Thoracic aorta (tissue), 2 donors: Measurements from ENCODE around the gene GLIPR1. TPM values are rescaled to one million over a fixed set of nuclear protein-coding genes. Genes with fewer than 3 reads are reported as not detected.
"Not testable (repeated sequence)": the region's sequence is repeated elsewhere in the genome, so short reads cannot be mapped to it uniquely, and the experiment has no call there.

Experiments
- ATAC-seq: fragments of 150-250 bp; one replicate; pipeline ENCODE4 v1.8.0; 2017; ENCODE audit warnings: low read depth; ENCODE audit not compliant: insufficient number of reproducible peaks, low FRiP score
- DNase-seq: peaks from one replicate; pipeline ENCODE4 v3.0.0-alpha.2; 2020; ENCODE audit warnings: low spot score
- H3K27ac ChIP-seq, 2 donors: fragments of 200-600 bp; sonication (generic); 1 replicate in 1 of 2; 2 replicates in 1 of 2; pipeline ENCODE4 v1.5.1; 2016; ENCODE audit warnings: mild to moderate bottlenecking in 2 of 2, moderate library complexity in 2 of 2
- H3K27me3 ChIP-seq: fragments of 200-600 bp; sonication (generic); replicated peaks from 2 replicates; pipeline ENCODE4 v1.6.0; 2016; ENCODE audit warnings: mild to moderate bottlenecking; ENCODE audit not compliant: insufficient read depth
- H3K36me3 ChIP-seq: fragments of 200-600 bp; sonication (generic); one replicate; pipeline ENCODE4 v1.5.1; 2016
- H3K4me1 ChIP-seq, 2 donors: fragments of 200-600 bp; sonication (generic); 1 replicate in 1 of 2; 2 replicates in 1 of 2; pipeline versions ENCODE4 v1.5.1 to v1.6.0; 2016; ENCODE audit warnings: low read depth in 2 of 2, mild to moderate bottlenecking in 1 of 2; ENCODE audit not compliant: control insufficient read depth in 1 of 2
- H3K4me3 ChIP-seq: fragments of 200-600 bp; sonication (generic); 2 replicates; pipeline ENCODE4 v1.5.1; 2016; ENCODE audit warnings: mild to moderate bottlenecking
- H3K9me3 ChIP-seq: fragments of 200-600 bp; sonication (generic); 2 replicates; pipeline ENCODE4 v1.5.1; 2016
- total RNA-seq, 2 donors: library from RNA; depleted of rRNA; stranded (reverse); fragments of >200 nt; gene quantifications; one replicate each; pipeline versions ENCODE4 v1.1.0 to v1.2.3, GENCODE V29; 2016
- TF ChIP-seq, protein P1 (sequence below): fragments of 200-600 bp; sonication (generic); IDR thresholded peaks from one replicate; pipeline ENCODE4 v1.5.1; 2019; ENCODE audit warnings: antibody characterized with exemption

Gene GLIPR1
- total RNA-seq, 2 donors from 2014 or later = 66.9 to 103 TPM

- TF ChIP-seq, protein P1, sequence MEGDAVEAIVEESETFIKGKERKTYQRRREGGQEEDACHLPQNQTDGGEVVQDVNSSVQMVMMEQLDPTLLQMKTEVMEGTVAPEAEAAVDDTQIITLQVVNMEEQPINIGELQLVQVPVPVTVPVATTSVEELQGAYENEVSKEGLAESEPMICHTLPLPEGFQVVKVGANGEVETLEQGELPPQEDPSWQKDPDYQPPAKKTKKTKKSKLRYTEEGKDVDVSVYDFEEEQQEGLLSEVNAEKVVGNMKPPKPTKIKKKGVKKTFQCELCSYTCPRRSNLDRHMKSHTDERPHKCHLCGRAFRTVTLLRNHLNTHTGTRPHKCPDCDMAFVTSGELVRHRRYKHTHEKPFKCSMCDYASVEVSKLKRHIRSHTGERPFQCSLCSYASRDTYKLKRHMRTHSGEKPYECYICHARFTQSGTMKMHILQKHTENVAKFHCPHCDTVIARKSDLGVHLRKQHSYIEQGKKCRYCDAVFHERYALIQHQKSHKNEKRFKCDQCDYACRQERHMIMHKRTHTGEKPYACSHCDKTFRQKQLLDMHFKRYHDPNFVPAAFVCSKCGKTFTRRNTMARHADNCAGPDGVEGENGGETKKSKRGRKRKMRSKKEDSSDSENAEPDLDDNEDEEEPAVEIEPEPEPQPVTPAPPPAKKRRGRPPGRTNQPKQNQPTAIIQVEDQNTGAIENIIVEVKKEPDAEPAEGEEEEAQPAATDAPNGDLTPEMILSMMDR = no peak
- Histone ChIP-seq H3K36me3 (no peaks in the 10 kb centered on the region), H3K27ac (no peak overlapping the region), H3K4me3 (no peak overlapping the region), H3K4me1 (no peaks in the 10 kb centered on the region), H3K27me3 (no peaks in the 10 kb centered on the region), H3K9me3 (no peaks in the 10 kb centered on the region)
- ATAC-seq (no peak), DNase-seq (no peak)
Measured at GRCh38 chr12:75446857-75447256, 33.7 kb upstream of the GLIPR1 start.

DNA sequence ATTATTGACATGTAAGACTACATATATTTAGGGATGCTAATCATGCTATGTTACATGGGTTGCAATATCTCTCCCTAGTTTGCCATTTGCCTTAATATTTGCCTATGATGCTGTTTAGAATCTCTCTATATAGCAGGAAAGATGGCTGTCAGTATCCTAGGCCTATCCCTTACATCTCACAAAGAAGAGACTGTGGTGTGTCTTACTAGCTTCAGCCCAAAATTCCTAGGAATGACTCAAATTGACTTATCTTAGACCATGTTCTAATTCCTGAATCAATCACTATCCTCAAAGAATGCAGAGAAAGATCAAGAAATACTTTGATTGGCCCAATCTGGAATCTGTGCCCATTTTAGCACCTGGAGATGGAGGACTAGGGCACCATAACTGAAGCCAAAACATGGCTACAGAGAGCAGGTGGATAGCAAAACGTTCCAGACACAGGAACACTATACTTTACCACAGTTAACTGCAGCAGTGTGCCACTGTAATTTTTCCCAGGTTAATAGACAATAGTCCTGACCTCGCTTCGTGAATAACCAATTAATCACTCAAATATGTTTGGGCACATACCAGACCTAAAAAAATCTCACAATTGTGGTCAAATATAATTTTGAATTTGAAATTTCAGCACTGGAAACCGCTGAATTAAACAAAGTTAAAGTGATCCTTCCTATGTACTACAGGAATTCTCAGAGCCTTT is 32.7 kb upstream of the GLIPR1 start:
- no peak overlapping the region for H3K4me3 ChIP-seq
- no peaks in the 10 kb centered on the region for H3K27me3 ChIP-seq
- ATAC-seq (no peak), DNase-seq (no peak)
- no peaks in the 10 kb centered on the region for H3K4me1 ChIP-seq
- no peaks in the 10 kb centered on the region for H3K9me3 ChIP-seq
- no peak overlapping the region for H3K27ac ChIP-seq
- no peaks in the 10 kb centered on the region for H3K36me3 ChIP-seq
- TF ChIP-seq, protein P1 = no peak

GRCh38 chr12:75452675-75453330 is 27.8 kb upstream of the GLIPR1 start:
- H3K4me1 ChIP-seq = no peaks in the 10 kb centered on the region
- H3K4me3 ChIP-seq = no peak overlapping the region
- no peak overlapping the region for H3K27ac ChIP-seq
- no peaks in the 10 kb centered on the region for H3K27me3 ChIP-seq
- no peak for ATAC-seq
- H3K36me3 ChIP-seq = no peaks in the 10 kb centered on the region
- TF ChIP-seq, protein P1 = no peak
- no peak for DNase-seq
- no peaks in the 10 kb centered on the region for H3K9me3 ChIP-seq

DNA sequence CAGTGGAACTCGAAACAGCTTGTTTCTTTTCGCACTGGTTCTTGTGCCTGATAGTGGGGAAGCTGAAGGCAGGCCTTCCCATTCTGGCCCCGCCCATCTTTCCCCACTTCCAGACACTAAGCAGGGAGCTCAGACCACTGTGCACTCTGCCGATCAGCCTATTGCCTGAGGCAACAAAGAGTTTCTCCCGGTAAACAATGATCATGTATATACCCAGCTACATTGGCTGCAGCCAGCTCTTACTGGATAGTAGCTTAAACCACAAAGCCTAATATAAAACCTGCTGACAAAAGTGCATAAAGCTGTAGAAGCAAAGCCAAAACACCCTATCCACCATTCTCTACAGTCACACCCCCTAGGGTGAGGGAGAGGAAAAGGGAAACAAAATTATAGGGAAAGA is 24.7 kb upstream of the GLIPR1 start:
- H3K36me3 ChIP-seq = no peaks in the 10 kb centered on the region
- ATAC-seq (no peak), DNase-seq (no peak)
- no peak overlapping the region for H3K27ac ChIP-seq
- peaks cover 3% of the 10 kb centered on the region for H3K9me3 ChIP-seq
- H3K4me3 ChIP-seq = no peak overlapping the region
- TF ChIP-seq, protein P1 = no peak
- no peaks in the 10 kb centered on the region for H3K4me1 ChIP-seq
- H3K27me3 ChIP-seq = no peaks in the 10 kb centered on the region

DNA sequence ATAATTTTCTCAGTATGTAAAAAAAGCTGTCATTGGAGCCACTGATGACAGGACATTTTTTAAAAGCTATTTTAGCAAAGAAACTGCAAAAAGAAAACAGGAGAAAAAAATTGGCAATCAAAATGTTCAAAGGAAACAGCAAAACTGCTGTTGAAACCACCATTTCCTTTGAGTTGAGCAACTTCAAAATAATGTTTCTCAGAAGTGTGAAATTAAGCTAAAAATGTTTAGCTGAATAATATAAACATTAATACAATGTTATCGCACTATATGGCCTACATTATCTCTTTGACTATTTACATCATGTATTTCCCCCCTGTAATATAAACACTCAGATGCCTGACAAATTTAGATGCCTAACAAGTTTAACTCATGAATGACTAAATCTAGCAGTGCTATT is 23.4 kb upstream of the GLIPR1 start:
- Histone ChIP-seq H3K4me3 (no peak overlapping the region), H3K36me3 (no peaks in the 10 kb centered on the region), H3K27me3 (no peaks in the 10 kb centered on the region), H3K9me3 (peaks cover 3% of the 10 kb centered on the region), H3K27ac (no peak overlapping the region), H3K4me1 (no peaks in the 10 kb centered on the region)
- TF ChIP-seq, protein P1 = no peak
- DNase-seq = no peak
- ATAC-seq = no peak

DNA sequence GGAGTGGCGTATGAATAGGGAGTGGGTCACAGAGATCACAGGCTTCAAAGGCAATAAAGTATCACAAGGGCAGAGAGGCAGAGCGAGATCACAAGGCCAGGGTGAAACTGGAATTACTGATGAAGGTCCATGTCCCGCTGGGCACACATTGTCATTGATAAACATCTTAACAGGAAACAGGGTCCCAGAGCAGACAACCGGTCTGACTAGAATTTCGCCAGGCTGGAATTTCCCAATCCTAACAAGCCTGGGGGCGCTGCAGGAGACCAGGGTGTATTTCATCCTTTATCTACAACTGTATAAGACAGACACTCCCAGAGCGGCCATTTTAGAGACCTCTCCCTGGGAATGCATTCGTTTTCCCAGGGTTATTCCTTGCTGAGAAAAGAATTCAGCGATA is 22.7 kb upstream of the GLIPR1 start:
- not testable (repeated sequence) for H3K27me3 ChIP-seq, H3K27ac ChIP-seq, H3K4me1 ChIP-seq, H3K4me3 ChIP-seq, DNase-seq, H3K36me3 ChIP-seq, ATAC-seq, H3K9me3 ChIP-seq
